Loucy (cell line): ENCODE measurements around the gene IFT43.

Experiments
- H2AFZ ChIP-seq: fragments of 200-600 bp; sonication (generic); 2 replicates; pipeline ENCODE4 v1.6.0; 2016; ENCODE audit warnings: antibody characterized with exemption, mild to moderate bottlenecking, low read length, moderate library complexity
- H3F3A ChIP-seq: fragments of 200-600 bp; 2 replicates; pipeline ENCODE4 v1.6.0; 2016; ENCODE audit warnings: antibody characterized with exemption, low read depth, mild to moderate bottlenecking
- H3K27me3 ChIP-seq: fragments of 200-600 bp; sonication (generic); 2 replicates; pipeline ENCODE4 v1.6.1; 2014; ENCODE audit warnings: low read length, mild to moderate bottlenecking; ENCODE audit not compliant: insufficient read depth, poor library complexity, severe bottlenecking
- H3K36me3 ChIP-seq: fragments of 200-600 bp; sonication (generic); 2 replicates; pipeline ENCODE4 v1.6.1; 2016; ENCODE audit warnings: low read length; ENCODE audit not compliant: insufficient read depth
- H3K4me1 ChIP-seq: fragments of 200-600 bp; sonication (generic); 2 replicates; pipeline ENCODE4 v1.5.1; 2014; ENCODE audit warnings: low read length, mild to moderate bottlenecking; ENCODE audit not compliant: insufficient read depth, poor library complexity, severe bottlenecking
- H3K4me2 ChIP-seq: fragments of 200-600 bp; sonication (generic); 2 replicates; pipeline ENCODE4 v1.6.0; 2014; ENCODE audit warnings: antibody characterized with exemption, low read length, low read depth, mild to moderate bottlenecking; ENCODE audit not compliant: poor library complexity, severe bottlenecking
- H3K4me3 ChIP-seq: fragments of 200-600 bp; sonication (generic); 2 replicates; pipeline ENCODE4 v1.5.1; 2014; ENCODE audit warnings: low read length, mild to moderate bottlenecking, mixed read lengths; ENCODE audit not compliant: poor library complexity, severe bottlenecking
- H3K79me2 ChIP-seq: fragments of 200-600 bp; sonication (generic); 2 replicates; pipeline ENCODE4 v1.6.1; 2014; ENCODE audit warnings: low read length; ENCODE audit not compliant: insufficient read depth
- H3K9ac ChIP-seq: fragments of 200-600 bp; sonication (generic); 2 replicates; pipeline ENCODE4 v1.6.0; 2014; ENCODE audit warnings: mild to moderate bottlenecking, low read depth, low read length, moderate library complexity; ENCODE audit not compliant: poor library complexity, severe bottlenecking
- H3K9me2 ChIP-seq: fragments of 200-600 bp; sonication (generic); replicated peaks from 2 replicates; pipeline ENCODE4 v1.6.1; 2016; ENCODE audit warnings: low read depth, low read length, mixed read lengths
- H3K9me3 ChIP-seq: fragments of 200-600 bp; sonication (generic); 2 replicates; pipeline ENCODE4 v1.6.1; 2014; ENCODE audit warnings: mild to moderate bottlenecking, antibody characterized with exemption, low read length, low read depth; ENCODE audit not compliant: insufficient read depth
- H4K20me1 ChIP-seq: fragments of 200-600 bp; sonication (generic); 2 replicates; pipeline ENCODE4 v1.6.0; 2014; ENCODE audit warnings: antibody characterized with exemption, low read length, mild to moderate bottlenecking; ENCODE audit not compliant: insufficient read depth, poor library complexity, severe bottlenecking
- EZH2phosphoT487 ChIP-seq: fragments of 200-600 bp; IDR thresholded peaks from 2 replicates; pipeline ENCODE4 v1.6.1; 2018; ENCODE audit warnings: antibody characterized with exemption, mild to moderate bottlenecking, moderate library complexity, borderline replicate concordance
- TF ChIP-seq, protein P1 (sequence below): fragments of 200-600 bp; sonication (generic); conservative IDR thresholded peaks from 2 replicates; pipeline ENCODE4 v1.5.1; 2014; ENCODE audit warnings: mild to moderate bottlenecking, antibody characterized with exemption, low read length

The IFT43 gene

DNA sequence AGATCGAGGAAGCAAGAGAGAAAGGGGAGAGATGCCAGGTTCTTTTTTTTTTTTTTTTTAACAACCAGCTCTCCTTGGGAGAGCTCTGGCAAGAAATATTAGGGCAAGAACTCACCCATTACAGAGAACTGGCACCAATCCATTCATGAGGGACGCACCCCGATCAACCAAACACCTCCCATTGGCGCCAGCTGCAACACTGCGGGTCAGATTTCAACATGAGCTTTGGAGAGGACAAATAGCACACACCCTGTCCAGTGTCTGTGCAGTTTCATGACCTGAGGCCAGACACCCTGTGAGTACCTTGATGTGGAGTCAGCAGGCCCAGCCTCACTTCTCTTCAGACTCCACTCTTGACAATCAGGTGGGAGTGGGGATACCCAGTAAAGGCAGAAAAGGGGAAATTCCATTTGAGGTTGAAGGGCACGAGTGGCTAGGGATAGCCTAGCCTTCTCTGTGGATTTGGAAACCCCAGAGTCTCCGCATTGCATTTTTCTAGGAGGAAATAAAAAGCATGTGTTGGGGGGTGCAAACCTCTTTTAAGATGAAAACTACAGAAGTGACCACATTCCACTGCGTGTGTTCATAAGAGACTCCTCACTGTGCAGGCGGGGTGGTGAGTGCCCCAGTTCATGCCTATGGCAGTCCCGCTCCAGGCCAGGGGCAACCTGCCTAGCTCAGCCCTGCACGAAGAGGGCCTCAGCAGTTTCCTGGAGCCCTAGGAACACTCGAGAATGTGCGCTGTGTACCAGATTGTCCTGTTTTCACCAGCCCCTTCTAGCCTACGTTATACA is 123.7 kb downstream of the IFT43 start:
- Histone ChIP-seq H3K79me2 (no peaks in the 10 kb centered on the region), H3K4me3 (no peak overlapping the region), H3K9me2 (no peaks in the 10 kb centered on the region), H3K27me3 (no peaks in the 10 kb centered on the region), H3K36me3 (no peaks in the 10 kb centered on the region), H3K9ac (no peak overlapping the region), H3K4me1 (no peaks in the 10 kb centered on the region), H3F3A (no peaks in the 10 kb centered on the region), H4K20me1 (no peaks in the 10 kb centered on the region), H3K9me3 (no peaks in the 10 kb centered on the region), H2AFZ (no peak overlapping the region), H3K4me2 (no peak overlapping the region)
- TF ChIP-seq EZH2phosphoT487, result no peak
- TF ChIP-seq, protein P1, sequence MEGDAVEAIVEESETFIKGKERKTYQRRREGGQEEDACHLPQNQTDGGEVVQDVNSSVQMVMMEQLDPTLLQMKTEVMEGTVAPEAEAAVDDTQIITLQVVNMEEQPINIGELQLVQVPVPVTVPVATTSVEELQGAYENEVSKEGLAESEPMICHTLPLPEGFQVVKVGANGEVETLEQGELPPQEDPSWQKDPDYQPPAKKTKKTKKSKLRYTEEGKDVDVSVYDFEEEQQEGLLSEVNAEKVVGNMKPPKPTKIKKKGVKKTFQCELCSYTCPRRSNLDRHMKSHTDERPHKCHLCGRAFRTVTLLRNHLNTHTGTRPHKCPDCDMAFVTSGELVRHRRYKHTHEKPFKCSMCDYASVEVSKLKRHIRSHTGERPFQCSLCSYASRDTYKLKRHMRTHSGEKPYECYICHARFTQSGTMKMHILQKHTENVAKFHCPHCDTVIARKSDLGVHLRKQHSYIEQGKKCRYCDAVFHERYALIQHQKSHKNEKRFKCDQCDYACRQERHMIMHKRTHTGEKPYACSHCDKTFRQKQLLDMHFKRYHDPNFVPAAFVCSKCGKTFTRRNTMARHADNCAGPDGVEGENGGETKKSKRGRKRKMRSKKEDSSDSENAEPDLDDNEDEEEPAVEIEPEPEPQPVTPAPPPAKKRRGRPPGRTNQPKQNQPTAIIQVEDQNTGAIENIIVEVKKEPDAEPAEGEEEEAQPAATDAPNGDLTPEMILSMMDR, result no peak

DNA sequence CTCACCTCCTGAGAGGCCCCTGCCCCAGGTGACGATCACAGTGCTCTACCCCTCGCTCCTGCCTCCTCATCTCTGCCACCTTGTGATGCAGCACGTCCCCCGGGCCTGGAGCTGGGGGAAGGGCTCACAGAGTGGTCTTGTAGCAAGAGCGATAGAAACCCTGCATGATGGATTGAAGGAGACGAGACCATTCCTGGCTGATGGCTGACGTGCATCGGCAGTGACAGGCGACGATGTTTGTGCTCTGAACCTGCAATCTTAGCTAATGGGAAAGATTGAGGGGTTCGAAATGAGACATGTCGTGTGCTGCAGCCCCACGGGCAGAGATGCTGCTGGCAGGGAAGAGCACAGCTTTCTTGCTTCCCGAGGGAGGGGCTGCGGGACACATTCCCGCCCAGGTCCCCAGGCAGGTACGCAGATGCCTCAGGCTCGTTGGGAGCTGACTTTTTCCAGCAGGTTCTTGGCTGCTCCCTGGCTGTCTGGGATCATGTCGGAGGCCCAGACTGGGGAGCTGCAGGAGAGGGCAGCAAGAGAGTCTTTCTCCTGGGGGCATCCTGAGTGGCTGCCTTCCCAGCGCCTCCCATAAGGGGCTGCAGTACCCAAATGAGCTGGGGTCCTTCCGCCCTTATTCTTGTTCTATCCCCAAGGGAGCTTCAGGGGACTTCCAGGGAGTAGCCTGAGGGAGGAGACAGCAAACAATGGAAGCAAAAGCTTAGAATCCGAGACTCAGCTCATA is 127.5 kb downstream of the IFT43 start:
- no peak overlapping the region for H3K4me3 ChIP-seq
- H3K9ac ChIP-seq, result no peak overlapping the region

DNA sequence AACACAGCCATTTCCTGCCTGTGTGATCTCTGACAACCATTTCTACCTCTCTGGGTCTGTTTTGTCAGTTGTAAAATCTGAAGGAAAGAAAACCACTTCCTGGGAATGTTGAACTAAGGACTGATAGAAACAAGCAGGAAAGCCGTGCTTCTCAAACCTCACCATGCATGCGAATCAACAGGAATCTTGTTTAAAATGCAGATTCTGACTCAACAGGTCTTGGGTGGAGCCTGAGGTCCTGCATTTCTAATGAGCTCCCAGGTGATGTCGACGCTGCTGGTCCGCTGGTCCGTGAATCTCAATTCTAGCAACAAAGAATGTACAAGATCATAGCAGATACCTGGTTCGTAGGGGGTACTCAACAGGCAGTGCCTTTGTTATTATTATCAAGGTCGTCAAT is 128.1 kb downstream of the IFT43 start:
- H3K4me3 ChIP-seq, result no peak overlapping the region

More for the DNA sequence above, 127.5 kb downstream of the IFT43 start:
- Histone ChIP-seq H3K4me1 (no peaks in the 10 kb centered on the region), H3K4me2 (no peak overlapping the region), H3K9me3 (no peaks in the 10 kb centered on the region), H2AFZ (no peak overlapping the region), H3K9me2 (no peaks in the 10 kb centered on the region), H3K27me3 (no peaks in the 10 kb centered on the region), H3F3A (no peaks in the 10 kb centered on the region), H3K36me3 (no peaks in the 10 kb centered on the region), H4K20me1 (no peaks in the 10 kb centered on the region), H3K79me2 (no peaks in the 10 kb centered on the region)
- TF ChIP-seq, protein P1, result no peak
- TF ChIP-seq EZH2phosphoT487, result no peak

More for the DNA sequence above, 128.1 kb downstream of the IFT43 start:
- H3K27me3 ChIP-seq, result no peaks in the 10 kb centered on the region
- TF ChIP-seq, protein P1, result no peak
- no peak for TF ChIP-seq EZH2phosphoT487
- no peaks in the 10 kb centered on the region for H3K79me2 ChIP-seq
- H3K9me2 ChIP-seq, result no peaks in the 10 kb centered on the region
- no peak overlapping the region for H2AFZ ChIP-seq
- H3K9ac ChIP-seq, result no peak overlapping the region
- H3K4me1 ChIP-seq, result no peaks in the 10 kb centered on the region
- H3F3A ChIP-seq, result no peaks in the 10 kb centered on the region
- H3K9me3 ChIP-seq, result no peaks in the 10 kb centered on the region
- H4K20me1 ChIP-seq, result no peaks in the 10 kb centered on the region
- H3K4me2 ChIP-seq, result no peak overlapping the region
- H3K36me3 ChIP-seq, result no peaks in the 10 kb centered on the region
